Iris pigment epithelial cell (primary cell): ENCODE measurements around the gene RAP1A.
A peak's percentile ranks its signal among the peaks of the same experiment; 100 is the strongest.
"Not testable (repeated sequence)": the region's sequence is repeated elsewhere in the genome, so short reads cannot be mapped to it uniquely, and the experiment has no call there.

Experiments
- DNase-seq: peaks from one replicate; pipeline ENCODE4 v3.0.0-alpha.2; 2011; ENCODE audit warnings: low read depth

RAP1A gene

DNA sequence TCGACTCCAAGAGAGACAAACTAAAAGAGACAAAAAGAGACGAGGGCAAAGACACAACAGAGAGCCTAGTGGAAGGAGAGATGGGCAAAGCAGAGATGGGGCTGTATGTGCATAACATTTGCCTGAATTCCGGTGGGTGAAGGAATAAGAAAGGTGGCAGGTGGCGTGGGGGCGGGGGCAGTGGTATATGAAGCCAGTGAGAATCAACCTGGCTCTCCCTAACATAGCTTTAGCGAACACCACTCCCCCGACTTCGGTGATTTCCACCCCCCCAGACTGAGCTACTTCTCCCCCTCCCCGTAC, 118.5 kb downstream of the RAP1A start:
- DNase-seq, result no peak

DNA sequence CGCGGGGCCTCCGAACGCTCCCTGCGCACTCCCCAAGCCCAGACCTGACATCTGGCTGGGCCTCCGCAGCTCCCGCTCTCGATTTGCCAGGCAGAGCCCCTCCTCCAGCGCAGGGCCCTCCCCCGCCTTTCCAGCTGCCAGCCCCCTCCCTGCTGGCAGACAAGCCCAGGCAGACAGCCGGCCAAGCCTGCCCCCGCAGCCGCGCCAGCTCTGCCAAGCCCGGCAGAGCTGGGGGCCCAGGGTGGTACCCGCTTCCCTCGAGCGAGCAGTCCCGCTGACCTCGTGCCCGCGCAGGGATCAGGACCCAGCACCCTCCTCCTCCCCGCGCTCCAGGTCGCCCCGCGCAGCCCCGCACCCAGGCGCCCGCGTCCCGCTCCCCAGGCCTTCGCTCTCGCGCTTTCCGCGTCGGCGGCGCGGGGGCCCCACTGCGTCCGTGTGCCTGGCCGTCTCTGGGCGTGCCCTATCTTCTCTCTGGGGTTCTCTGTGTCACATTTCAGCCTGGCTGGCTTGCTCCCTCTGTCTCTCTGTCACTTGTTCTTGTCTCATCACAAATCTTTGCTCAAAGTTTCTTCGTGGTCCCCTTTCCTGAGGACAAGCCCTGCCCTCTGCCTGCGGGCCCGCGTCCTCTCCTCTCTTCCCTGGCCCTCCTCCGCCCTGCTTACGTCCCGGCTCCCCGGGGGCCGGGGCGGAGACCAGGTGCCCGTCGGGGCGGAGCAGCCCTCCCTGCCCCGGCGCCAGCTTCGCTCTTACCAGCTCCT, 119.0 kb downstream of the RAP1A start:
- peak; percentile 50 for DNase-seq

DNA sequence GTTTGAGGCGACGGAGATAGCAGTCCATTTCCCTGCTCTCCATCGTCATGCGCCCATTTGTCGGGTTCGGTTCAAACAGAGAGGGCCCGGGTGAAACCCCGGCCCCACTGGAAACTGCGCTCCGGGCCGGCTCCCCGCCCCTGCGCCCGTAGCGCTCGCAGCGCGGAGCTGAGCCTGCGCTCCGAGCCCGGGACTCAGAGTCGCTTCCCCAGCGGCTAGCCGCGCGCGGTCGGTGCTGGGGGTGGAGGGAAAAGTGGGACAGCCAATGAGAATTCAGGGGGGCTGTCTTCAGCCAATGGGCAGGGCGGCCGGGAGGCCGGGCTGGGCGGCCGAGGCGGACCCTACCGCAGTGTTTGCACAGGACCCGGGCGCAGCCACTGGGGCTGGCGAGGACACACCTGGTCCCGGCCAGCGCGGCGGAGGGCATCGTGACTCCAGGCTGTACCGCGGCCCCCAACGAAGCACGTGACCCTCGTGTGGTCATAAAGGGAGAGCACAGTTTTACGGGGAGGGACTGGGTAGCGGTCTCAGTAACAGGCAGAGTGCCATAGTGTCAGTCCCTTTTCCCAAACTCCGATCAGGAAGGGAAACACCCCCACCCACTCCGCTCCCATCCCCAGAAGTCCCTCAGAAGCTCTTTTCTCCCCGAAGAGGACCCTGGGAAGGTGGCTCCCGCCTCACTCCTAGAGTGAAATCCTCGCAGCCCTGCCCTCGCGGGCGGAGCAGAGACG, 119.8 kb downstream of the RAP1A start, which contains the start of gene INKA2:
INKA2 (minus strand) TSS at position 202 of the 731 bp plus-strand sequence; CDS start at position 49, 153 bp downstream.
- peak; percentile 89 for DNase-seq

DNA sequence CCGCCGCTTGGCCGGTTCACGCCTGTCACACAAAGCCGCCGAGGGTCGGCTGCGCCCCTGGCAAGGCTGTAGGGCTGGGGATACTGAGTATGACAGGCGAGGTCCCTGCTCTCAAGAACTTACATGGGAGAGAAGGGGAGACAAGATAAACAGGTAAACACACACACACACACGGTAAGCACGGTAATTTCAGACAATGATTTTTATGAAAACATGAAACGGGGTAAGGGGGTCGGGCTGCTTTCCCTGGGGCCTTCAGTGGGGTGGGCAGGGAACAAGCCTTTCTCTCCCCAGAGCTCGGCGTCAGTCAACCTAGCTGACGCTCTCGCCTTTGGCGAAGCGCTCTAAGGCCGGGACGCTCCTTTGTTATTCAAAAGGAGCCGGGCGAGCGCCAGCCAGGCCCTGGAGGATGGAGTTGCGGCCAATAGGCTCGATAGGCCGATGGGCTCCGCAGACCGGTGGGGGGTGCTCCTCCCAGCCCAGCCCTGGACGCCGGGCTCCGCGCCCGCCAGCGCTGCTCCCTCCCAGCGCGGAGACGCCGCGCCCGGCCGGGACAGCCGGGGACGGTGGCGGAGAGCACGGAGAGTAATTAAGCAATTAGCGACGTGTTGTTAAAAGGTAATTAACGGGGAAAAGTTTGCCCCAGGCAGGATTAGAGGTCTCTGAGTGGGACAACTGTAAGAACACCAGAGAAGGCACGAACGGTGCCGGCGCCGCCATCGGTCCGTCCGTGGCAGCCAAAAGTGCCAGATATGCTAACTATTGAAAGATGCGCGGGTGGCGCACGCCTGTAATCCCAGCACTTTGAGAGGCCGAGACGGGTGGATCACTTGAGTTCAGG, 120.6 kb downstream of the RAP1A start:
- DNase-seq, result peak; percentile 76

DNA sequence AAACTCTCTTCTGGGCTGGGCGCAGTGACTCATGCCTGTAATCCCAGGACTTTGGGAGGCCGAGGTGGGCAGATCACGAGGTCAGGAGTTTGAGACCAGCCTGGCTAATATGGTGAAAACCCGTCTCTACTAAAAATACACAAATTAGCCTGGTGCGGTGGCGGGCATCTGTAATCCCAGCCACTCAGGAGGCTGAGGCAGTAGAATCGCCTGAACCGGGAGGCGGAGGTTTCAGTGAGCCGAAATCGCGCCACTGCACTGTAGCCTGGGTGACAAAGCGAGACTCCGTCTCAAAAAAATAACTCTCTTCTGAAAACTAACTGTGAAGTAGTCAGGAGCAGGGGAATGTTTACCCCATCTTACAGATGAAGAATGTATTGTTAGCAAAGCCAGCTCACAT, 122.7 kb downstream of the RAP1A start:
- DNase-seq, result not testable (repeated sequence)

DNA sequence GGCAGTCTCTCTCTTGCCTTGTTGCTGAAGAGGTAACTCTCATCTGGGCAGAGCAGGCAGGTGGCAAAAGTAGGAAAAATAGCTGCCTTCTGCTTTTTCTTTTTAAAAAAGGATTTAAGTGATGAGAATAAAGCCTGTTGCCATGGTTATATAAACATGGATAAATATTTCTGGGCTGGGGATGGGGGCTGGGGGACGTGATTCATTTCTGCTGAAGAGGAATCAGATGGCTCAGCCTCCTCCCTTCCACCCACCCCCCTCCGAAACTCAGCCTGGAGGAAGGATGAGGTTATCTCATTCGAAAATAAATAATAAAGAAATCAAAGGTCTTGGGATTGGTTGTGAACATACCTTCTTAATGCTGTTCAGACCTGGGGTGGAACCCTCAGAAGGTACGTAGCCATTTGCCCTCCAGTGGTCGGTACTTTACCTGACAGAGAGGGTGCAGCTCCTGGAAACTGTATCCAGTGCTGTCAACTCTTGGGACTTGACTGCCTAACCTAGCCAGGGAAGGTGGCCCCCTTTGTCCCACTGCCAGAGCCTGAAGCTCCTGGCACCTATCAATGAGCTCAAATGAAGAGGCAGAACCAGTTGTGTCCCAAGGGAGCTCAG, 123.5 kb downstream of the RAP1A start:
- DNase-seq, result peak; percentile 24

DNA sequence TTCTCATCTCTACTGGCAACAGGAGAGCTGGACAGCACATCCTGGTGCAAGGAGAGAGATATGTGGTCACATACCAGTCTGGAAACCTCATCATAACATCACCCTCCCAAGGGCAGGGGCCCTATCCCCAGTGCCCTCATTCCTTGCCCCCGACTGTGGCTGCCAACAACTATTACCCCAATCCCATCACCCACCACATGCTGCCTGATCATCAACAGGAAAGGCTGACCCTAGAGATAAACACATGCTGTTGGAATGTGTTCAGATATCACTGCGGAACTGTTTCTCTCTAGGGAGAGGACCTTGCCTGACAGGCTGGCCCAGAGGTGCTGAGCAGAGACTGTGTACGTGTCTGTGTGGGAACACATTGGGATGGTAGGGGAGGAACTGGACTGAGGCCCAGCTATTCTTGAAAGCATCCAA, 124.1 kb downstream of the RAP1A start:
- DNase-seq, result peak; percentile 34

DNA sequence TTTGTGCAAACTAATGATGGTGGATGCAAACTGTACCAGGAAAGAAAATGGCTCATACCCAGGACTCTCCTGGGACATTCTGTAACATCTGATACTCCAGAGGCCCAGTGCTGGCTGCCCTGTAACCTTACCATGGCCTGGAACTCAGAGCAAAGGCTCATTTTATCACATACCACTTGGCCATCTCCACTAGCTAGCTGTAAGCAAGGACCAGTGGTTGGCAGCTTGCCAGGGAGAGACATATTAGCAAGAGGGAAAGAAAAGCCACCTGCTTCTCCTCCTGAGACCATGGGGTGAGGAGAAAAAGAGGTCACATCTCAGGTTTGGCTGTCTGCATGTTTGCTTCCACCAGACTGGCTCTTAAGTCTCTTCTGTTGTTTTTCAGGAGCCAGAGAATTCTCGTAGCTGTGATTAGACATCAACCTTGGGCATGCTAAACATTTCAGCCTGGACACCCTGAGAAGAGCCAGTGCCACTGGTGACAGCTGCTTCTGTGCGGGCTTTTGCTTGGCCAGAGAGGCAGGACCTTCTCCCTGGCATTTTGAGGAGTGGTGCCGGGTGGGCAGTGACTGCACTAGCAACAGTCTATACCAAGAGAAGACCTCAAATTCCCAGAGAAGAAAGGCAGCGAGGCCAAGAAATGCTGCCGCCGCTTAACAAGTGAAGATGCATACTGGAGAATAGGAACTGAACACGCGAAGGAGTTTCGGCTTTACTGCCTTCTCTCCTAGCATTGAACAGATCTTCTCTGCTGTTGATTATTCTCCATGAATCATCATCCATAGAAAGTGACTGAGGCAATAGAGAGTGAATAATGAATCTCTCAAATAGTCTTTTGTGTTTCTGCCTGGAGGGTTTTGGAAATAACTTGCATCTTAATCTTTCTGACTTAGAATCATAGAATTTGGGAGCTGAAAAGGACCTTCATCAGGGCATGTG, 126.4 kb downstream of the RAP1A start:
- DNase-seq, result no peak

DNA sequence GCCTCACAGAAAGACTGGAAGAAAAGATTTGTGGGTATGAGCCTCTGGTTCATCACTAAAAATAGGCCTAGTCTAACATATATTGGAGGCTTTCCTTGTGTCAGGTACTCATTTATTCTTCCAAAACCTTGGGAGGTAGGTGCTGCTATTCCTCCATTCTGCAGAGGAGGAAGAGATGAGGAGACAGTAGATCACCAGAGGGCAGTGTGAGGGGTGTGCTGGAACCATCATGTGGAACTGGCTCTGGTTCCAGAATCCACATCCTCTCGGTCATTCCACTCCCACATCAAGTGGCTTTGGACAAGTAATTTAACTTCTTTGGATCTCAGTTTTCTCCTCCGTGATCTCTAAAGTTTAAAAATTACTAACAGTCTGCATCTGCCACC, 127.0 kb downstream of the RAP1A start:
- no peak for DNase-seq

DNA sequence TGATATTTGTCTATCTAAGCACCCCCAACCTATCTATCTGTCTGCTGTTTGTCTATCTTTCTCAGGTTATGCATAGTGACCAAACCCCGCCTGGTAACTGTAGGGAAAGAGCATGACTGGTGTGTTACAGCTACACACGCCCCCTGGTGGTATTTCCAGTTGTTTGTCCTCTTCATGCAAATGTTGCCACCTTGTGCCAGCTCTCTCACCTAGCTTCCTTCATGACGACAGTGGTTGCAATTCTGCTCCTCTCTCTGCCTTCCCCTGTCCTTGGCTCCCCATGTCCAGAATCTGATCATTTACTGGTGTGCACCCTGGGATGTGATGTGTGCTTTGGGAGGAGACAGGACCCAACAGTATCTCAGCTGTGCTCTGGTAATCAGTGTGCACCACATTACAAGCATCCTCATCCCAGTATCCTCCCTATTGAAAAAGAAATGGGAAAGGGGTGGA, 127.7 kb downstream of the RAP1A start:
- peak; percentile 79 for DNase-seq

DNA sequence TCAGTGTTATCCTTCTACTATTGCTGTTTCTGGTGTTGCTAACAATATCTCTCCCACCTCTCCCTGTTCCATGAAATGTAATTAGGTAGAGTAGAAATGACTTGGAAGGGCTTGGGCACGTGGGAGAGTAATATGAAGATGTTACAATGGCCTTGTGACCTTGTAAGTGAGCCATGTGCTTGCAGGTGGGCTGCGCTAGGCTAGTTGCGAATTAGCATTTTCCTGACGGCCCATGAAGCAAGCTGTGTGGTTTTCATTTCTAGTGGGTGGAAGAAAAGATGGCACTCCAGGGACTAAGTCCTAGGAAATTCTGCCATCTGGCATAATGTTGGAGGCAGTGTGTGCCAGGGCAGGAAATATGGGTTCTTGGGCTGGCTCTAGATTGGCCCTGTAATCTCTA, 128.4 kb downstream of the RAP1A start:
- DNase-seq, result no peak

DNA sequence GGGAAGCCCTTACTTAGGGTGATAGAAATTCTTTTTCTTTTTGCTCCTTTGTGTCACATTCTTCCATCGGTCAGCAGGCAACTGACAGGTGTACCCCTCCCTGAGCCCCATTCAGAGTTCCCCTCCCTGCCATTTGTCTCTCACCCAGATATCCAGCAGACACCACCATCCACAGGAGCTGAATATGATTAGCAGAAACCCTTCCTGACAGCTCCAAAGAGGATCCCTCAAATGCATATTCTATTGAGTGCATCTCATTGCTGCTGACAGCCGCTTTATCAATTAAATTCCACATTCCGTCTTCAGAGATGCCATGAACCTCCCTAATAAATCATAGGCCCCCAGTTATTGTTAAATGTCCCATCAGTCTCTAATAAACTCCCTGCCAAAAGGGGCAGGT, 130.0 kb downstream of the RAP1A start:
- no peak for DNase-seq

DNA sequence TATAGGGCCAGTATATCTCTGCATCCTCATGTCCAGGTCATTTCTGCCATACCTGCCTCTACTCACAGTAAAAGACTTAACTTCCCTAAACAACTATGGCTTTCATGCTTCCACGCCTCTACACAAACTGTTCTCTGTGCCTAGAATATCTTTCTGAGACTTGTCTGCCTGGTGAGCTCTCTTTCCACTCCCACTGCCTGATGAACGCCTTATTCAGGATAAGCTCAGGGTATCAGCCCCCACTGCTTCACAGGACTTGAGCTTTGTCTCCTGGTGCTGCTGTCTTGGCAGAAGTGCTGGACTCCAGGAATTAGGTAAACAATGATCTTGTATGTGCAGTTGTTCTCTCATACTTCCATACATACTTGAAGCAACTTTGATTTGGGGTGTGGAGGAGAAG, 131.3 kb downstream of the RAP1A start:
- DNase-seq, result no peak

DNA sequence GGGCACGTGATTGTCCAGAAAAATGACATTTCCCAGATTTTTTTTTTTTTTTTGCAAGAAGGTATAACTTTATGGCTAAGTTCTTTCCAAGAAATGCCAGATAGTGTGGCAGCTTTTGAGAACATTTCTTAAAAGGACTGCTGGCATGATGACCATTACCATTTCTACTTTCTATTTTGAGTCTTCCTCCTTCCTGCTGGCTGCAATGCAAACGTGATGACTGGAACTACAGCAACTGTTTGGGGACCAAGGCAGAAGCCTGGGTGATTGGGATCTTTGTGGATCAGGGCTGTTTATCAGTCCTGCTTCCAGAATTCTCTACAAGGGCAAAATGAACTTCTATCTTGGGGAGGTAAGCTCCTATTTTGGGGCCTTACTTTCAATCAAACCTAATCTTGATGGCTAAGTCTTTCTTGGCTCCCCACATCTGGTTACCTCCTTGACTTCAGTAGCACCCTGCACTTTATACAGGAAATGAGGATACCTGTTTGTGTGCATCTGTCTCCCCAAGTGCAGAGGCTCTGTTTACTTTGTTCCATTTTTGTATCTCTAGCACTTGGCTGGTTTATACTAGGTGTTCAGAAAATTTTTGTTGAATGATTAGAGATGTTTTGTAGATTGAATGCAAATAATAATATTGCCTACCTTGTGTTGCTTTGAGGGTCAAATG, 132.5 kb downstream of the RAP1A start:
- no peak for DNase-seq

DNA sequence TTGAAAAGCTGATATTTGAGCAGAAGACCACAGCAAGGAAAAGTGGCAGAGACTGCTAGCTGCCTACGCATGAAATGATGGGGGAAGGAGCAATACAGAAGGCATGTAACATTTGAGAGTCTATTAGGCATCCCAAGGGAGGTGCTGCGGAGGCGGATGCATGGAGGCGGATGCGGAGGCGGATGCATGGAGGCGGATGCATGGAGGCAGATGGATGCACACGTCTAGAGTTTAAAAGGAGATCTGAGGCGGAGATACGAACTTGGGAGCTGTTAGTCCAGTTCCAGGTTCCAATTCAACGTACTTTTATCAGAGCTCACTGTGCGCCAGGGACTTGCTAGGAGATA, 135.4 kb downstream of the RAP1A start:
- no peak for DNase-seq

DNA sequence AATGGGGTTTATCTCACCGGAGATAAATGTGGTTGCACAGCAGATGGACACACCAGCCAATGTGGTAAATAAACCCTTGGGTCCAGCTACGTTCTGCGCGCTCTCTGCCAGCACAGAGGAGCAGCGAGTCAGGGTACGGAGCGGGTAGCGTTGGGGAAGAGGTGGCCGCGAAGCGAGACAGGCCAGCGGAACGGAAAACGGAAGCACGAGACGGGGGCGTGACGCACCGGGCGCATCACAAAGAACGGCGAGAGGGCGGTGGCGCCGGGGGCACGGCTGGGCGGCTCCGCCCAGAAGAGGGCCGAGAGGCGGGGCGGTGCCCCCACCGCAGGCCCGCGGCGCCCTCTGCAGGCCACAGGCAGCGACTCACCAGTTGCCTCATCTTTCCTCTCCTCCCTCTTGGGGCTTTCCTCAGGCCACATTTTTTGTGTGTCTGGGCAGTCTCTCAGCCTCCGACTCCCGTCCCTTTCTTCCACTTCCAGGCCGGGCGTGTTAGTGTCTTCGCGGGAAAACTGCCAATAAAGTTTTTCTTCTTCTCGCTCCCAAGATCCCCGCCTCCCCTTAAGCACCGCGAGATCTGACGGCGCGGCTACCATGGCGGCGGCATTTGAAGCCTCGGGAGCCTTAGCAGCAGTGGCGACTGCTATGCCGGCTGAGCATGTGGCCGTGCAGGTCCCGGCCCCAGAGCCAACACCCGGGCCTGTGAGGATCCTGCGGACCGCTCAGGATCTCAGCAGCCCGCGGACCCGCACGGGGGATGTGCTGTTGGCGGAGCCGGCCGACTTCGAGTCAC, 135.9 kb downstream of the RAP1A start, which contains the start of gene DDX20:
DDX20 (plus strand) TSS at position 571 of the 793 bp plus-strand sequence; CDS start at position 595, 24 bp downstream.
- peak; percentile 98 for DNase-seq

DNA sequence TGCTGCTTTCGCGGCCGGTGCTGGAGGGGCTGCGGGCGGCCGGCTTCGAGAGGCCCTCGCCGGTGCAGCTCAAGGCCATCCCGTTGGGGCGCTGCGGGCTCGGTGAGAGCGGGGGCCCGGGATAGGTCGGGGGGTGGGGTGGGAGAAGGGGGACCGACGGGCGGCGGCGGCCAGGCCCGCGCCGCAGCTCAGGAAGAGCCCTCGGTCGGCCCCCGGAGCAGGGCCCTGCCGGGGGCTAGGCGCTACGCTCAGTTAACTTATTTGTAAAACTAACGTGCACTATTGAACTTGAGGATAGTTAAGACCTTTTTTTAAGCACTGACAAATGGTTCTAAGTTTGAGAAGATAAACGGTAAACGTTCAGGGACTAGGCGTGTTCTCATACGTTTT, 136.5 kb downstream of the RAP1A start:
- DNase-seq, result no peak

DNA sequence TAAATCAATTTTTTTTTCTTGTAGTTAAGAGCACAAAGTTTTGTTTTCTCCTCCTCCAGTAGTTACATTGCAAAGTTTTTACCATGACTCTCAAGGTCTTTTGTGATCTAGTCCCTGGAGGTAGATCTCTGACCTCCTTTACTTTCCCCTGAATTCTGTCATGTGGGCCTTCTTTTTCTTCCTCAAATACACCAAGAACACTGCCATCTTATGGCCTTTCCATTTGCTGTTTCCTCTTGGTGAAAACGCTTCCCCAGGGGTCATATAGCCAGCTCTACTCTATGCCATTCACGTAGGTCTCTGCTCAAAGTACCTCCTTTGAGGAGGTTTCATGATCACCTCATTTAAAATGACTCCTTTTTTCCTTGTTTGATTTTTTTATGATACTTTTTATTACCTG, 138.8 kb downstream of the RAP1A start:
- DNase-seq, result no peak

DNA sequence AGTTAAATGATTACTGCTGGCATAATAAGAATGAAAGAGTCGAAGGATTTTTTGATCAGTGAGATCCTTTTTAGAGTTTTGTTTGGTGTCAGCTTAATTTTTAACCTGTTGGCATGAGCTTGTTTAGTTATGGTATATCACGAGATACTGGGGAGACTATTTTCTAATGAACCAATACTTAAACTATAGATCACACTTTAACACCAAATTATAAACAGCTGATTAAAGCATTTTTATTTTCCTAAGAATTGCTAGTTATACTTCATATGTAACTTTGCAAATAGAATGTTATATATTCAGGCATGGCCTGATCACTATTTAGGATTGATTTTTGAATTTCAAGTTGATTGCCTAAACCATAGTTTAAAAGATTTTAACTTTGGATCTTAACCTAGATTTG, 142.1 kb downstream of the RAP1A start:
- DNase-seq, result no peak

DNA sequence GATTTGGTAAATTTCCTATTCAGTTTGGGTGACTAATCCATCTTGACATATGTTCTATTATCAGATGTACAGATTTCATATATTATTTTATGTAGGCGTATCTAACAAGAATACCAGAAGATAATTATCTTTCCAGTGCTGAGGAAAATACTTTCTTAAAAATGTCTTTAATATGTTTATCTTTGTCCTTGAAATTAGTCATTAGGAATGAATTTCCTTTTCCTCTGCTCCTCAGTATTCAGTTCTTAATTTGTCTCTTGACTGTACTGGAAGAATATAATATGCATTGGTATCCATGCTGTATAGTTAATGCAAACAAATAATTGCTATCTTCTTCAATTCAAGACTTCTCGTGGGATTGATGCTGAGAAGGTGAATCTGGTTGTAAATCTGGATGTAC, 142.7 kb downstream of the RAP1A start:
- no peak for DNase-seq
